Activated effector memory CD4-positive, alpha-beta T cell treated with Interleukin-2 at 50 U/mL for 16 hours (primary cell): ENCODE measurements around the gene ESAM.

ENCODE experiments used
- DNase-seq: peaks from one replicate; pipeline ENCODE4 v3.0.0-alpha.2; 2020

ESAM gene, protein sequence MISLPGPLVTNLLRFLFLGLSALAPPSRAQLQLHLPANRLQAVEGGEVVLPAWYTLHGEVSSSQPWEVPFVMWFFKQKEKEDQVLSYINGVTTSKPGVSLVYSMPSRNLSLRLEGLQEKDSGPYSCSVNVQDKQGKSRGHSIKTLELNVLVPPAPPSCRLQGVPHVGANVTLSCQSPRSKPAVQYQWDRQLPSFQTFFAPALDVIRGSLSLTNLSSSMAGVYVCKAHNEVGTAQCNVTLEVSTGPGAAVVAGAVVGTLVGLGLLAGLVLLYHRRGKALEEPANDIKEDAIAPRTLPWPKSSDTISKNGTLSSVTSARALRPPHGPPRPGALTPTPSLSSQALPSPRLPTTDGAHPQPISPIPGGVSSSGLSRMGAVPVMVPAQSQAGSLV

DNA sequence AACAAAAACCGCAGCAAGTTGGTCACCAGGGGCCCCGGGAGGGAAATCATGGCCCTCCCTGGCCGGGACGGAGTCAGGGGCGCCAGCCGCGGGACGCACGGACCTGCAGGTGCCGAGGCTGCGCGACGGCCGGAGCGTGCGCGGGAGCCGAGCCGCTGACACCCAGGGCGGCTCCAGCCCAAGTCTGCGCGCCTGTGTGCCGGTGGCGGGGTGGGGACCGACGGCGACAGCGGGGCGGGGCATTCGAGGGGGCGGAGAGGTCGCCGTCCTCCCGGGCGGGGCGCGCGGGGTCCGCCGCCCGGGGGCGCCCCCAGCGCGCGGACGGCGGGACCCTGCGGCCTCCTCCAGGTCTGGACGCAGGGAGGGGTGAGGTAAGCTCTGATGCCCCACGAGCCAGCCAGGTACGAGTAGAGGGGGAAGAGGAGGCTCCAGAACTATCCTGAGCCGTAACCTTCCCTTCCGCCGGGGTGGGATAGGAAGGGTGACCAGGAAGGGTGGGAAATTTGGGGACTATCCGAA lies at the start of gene ESAM:
Gene ESAM, minus strand, starts transcription at position 186 of the 519 bp plus-strand sequence. Its CDS starts 136 bp downstream, at position 50.
- peak; percentile 62 for DNase-seq

DNA sequence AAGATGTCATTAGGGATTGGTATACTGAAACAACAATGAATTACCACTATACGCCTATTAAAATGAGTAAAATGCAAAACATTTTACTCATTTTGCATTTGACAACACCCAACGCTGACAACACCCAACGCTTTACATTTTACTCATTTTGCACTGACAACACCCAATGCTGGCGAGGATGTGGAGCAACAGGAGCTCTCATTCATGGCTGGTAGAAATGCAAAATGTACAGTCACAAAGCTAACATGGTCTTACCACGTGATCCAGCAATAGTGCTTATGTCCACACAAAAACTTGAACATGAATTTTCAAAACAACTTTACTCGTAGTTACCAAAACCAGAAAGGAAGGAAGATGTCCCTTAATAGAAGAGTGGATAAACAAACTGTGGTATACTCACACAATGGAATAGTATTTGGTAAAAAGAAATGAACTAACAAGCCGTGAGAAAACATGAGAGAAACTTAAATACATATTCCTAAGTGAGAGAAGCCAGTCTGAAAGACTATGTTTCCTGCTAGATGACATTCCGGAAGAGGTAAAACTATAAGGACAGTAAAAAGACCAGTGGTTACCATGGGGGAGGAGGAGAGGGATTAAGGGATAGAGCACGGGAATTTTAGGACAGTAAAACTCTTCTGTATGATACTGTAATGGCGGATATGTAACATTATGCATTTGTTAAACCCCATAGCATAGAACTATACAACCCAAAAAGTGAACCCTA lies 49.5 kb upstream of the ESAM start:
- no peak for DNase-seq

DNA sequence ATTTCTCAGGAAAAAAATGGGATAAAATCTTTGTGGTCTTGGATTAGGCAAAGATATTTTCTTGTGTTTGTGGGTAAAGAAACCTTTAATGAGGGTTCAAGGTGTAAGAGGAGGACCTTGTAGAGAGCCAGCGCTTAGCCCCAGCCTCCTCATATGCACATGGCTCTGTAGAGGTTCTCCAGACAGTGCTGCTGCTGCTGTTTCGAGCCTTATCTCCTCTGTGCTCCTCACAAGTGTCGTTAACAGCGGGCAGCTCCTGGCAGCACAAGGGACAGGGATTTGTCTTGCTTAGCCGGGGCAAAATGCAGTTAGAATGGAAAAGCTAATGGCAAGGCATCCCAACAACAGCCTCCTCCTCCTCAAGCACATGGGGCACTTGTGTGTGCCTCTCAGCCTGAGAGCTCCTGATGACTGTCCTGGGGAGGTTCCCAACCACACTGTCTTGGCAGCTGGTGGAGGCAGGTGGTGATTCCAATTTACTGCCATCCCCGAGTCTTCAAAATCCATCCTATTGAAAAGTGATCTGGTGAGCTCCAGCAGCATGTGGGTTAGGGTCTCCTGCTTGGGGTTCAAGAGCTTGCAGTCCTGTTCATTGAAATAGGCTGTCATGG lies 45.7 kb upstream of the ESAM start:
- no peak for DNase-seq

DNA sequence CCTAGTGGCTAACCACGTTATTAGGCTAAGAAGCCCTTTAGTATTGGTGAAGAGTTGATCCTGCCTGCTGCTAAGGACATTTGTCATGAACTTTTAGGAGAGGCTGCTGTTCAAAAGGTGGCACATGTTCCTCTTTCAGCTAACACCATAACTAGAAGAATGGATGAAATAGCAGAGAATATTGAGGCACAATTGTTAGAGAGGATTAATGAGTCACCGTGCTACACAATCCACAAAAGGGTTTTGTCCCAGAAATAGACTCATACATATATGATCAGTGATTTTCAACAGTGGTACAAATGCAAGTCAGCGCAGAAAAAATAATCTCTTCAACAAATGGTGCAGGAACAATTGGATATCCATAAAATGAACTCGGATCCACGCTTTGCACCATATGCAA lies 45.1 kb upstream of the ESAM start:
- DNase-seq, result no peak

DNA sequence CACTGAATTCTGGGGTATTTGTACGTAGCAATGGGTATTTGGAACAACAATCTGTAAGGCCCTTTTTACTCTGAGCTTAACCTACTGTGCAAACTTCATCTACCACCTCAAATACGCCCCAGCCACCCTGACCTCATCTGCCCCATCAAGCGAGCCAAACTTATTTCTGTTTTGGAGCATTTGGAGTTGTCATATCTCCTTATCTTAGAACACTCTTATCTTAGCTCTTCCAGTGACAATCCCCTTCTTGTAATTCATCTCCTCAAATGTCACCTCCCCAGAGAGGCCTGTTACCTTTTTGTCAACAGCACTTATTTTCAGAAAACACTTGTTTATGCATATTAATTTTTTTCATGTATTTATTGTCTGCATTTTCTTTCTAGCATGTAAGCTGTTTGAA lies 42.8 kb upstream of the ESAM start:
- DNase-seq, result no peak

DNA sequence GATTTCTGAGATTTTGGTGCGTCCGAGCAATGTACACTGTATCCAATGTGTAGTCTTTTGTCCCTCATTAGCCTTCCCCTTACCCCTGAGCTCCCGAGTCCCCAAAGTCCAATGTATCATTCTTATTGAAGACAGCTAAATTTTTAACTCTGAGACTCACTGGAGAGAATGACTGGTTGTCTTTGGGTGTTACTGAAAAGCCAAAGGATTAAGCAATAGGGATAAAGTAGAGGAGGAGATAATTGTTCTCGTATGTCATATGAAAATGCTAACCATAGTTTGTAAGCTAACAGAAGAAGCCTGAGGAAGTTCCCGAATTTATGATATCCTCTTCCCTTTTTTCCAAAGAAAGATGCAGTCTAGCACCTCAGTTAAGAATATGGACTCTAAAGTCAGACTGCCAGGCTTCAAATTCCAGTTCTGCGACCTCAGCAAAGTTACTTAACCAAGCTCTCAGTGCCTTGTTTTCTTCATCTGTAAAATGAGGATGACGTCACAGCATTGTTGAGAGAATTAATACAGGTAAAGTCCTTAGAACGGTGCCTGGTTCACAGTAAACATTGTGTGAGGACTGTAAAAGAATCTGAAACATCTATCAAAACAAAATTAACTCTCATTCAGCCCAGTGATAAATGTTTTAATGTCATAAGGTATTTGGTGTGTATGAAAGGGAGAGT lies 39.7 kb upstream of the ESAM start:
- DNase-seq, result no peak

DNA sequence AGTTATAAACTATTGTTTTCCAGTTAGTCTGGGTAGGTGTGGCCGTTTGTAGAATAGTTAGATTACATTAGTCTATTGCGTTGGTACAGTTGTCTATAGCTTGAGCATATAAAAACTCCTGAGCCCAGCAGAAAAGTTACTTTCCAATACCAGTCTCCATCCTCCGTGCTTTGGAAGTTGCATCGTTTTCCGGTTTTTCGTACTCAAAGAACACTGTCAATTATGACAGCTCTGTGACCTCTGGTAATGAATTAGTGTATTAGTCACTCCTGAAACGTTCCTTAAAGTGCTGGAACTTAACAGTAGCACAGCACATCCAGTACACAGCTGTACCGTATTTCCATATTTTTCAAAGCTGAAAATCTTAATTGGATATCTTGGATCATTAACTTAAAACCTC lies 38.9 kb upstream of the ESAM start:
- DNase-seq, result no peak

DNA sequence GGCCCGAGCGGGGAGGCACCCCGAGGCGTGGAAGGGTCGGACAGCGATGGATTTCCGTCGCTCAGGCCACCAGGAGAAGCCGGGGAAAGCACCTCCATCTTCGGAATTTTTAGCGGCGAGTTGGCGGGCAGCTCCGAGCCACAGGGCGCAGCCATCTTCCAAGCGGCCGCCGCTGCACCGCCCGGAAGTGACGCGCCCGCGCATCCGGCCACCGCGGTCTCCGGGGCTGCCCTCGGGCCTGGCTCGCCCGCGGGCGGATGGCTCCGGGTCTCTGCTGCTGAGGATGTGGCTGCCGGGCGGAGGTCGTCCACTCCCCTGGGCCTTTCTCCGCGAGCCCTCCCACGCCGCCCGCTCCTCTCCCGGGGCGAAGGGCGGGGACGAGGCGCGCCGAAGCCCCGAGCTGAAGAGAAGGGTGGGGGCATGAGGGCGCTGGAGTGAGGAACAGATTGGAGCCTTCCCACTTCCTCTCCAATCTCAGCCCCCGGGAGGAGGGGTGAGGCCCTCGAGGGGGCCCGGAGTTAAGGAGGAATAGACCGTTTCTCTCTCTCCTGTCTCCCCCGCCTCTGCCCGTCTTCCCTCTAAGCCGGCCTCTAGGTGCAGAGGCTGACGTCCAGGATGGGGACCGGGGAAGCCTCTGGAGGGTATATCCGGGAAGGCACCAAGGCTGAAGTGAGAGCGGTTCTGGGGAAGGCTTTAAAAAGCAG lies 38.3 kb upstream of the ESAM start, which contains the start of gene MSANTD2:
Gene MSANTD2, minus strand, starts transcription at position 181 of the 704 bp plus-strand sequence. Its CDS starts 26 bp downstream, at position 155.
- DNase-seq, result peak; percentile 74

DNA sequence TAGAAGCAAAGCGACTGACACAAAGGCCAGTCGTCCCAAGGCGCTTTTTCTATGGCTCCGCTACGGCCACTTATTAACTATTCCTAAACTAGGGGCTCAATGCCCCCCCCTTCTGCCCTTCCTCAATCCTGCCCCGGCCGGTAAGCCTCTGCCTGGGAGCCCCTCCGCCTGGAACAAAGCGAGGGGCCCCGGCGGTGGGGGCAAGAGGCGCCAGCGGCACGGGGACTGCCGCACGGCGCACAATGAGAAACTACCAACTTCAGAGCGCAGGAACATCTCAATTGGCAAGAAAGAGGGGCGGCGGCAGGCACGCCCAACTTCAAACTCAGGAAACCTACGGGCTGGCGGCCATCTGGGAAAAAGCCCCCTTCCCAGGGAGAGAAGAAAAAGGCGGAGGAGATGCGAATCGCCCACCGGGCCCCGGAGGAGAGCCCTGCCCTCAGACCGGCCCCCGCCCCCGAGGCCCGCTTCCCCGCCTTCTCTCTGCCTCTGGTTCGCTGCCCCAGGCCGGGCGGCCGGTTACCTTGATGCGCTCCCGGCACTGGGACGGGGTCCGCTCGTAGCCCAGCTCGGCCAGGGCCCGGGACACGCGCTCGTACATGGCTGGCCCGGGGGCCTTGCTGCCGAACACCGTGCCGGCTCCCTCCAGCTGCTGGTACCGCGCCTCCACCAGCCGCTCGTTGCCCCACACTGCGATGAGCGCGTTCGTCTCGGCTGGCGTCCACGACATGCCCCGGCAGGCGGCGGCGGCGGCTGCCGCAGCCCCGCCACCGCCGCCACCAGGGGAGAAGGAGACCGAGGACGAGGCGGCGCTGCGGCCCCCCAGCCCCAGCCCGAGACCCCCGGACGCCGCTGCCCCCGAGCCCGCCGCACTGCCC lies 37.5 kb upstream of the ESAM start:
- peak; percentile 21 for DNase-seq

DNA sequence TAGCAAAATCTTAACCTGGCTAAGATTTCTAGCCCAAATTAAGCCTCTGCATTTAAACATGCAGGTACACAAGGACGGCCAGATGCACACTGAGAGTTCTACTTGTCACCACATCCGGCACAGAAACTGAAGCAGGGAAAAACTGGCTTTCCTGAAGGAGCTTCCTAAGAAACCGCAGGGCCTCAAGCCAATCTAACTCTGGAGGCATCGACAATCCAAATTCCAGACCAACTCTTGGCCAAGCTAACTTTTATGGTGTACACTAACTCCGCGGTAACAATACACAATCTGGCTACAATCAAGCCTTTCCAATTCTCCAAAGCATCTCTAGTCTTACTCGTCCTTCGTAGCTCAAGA lies 36.9 kb upstream of the ESAM start:
- no peak for DNase-seq

DNA sequence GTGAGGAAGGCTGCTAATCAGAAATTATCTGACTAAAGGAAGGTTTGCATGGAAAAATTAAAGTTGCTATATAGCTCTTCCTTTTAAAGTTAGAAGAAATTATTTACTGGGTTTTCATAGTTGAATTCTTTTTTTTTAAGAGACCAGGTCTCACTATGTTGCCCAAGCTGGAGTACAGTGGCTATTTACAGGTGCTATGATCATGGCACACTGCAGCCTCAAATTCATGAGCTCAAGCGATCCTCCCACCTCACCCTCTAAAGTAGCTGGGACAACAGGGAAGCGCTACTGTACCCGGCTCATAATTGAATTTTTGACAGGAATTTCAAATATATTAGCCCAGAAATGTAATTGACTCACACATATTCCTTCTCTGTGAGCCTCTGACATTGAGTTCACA lies 34.2 kb upstream of the ESAM start:
- no peak for DNase-seq

DNA sequence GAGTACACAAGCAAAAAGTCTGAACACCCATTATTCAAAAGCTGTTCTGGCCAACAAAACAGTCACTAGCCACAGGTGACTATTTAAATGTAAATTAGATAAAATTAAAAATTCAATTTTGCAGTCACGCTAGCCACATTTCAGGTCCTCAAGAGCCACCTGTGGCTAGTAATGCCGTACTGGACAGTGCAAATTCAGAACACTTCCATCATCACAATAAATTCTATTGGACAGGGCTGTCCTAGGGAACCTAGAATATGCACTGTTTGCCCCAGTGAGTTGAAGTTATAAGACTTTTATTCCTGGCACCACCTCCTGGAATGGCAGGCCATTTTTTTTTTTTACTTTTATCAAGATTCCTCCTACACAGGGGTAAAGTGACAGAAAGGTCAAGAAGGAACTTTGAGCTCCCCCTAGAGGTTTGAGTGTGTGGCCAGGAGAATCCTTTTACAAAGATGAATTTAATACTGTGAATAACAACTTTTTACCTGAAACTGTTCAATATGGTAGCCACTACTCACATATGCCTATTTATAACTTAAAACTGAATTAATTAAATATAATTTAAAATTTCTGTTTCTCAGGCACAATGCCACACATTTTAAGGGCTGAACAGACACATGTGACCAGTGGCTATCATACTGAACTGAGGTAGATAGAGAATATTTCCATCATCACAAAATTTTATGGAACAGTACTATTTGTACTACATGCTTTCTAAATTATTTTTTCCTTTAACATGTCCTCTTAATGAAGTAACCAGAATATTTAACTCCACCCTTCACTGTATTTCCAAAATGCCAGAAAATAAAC lies 31.6 kb upstream of the ESAM start:
- no peak for DNase-seq

DNA sequence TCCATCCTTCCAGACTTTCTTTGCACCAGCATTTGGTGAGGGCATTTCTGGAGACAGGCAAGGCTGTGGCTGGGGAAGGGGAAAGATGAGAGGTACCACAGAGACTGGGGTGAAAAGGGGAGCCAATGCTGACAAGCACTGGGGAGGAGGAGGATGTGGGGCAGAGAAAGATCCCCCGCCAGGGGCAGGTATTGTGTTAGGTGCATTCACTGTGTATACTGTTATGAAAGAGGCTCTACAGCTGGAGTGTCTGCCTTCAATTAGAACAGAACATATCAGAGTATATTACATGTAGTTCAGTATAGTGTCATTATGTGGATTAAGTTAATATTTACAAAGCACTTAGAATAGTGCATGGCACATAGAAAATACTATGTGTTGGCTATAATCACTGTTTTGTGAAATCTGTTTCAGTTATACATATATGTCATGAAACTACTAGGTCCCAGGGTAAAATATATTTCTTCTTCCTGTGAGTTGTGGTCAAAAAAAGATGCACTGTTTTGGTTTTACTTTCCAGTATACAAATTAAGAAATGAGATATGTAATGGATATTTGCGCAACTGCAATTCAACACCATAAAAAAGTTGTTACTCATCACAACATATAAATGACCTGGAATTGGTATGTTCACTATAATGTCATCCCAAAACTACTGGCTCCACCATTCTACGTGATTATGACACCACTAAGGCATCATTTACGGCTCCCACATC lies 29.7 kb upstream of the ESAM start:
- no peak for DNase-seq

DNA sequence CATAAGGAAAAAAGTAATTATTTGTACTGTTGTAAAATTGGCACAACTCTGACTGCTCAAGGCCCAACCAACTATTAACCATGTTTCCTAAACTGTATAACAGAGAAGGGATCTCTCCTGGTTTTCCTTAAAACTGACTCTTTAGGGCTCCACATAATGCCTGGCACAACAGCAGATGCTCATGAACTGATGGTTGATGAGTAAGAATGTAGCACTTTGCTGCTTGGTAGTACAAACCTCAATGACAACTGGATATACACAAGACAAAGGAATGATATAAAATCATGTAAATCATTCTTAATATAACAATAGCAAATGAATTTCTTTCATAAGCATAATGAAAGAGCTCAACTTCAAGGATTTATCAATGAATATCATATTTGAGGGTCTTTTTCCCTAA lies 26.4 kb upstream of the ESAM start:
- no peak for DNase-seq

DNA sequence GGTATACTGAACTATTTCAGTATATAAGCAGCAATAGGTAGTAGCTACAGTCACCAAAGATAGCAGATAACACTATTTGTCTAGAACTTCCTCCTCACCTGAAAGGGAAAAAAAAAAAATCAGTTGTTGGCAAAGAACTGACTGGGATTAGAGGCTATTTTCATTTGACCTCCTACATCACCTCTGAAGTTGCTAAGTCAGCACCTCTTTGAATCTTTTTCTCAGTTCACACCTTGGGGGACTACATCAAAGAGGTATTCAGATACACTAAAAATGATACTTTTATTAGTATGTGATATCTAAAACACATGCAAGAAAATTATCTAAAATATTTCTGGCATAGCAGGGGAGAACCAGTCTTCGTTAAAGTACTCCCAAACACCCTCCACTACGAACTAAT lies 22.0 kb upstream of the ESAM start:
- DNase-seq, result no peak

DNA sequence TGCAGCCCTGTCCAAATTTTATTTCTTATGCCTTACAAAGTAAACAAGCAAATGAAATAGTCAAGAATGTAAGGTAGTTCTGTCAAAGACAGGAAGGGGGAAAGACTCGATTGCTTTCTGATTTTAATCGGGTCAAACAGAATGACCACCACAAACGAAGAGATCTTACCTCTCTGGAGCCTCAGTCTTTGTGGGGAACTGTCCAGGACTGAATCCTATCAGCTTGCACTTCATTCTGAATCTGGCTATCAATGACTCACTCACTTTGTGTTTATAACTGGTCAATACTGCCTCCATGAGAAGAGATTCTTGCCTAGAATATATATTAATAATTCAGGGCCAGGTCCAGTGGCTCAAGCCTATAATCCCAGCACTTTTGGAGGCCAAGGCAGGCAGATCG lies 20.9 kb upstream of the ESAM start:
- DNase-seq, result no peak

DNA sequence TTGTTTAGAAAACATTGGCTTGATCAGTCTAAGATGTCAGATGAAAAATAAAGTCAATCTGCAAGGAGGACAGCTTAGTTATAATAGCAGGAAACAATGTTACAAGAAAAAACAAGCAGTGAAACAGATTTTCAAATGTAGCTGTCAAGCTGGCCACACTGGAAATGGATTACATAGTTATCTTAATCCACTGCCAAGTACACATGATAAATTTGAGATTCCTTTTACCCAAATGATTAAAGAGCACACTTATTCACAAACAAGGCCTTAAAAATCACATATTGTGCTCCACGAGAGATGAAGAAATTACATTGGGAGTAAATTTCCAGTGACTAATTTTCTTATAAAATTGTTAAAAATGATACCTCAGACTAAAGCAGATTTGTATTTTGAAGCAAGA lies 17.5 kb upstream of the ESAM start:
- DNase-seq, result no peak

DNA sequence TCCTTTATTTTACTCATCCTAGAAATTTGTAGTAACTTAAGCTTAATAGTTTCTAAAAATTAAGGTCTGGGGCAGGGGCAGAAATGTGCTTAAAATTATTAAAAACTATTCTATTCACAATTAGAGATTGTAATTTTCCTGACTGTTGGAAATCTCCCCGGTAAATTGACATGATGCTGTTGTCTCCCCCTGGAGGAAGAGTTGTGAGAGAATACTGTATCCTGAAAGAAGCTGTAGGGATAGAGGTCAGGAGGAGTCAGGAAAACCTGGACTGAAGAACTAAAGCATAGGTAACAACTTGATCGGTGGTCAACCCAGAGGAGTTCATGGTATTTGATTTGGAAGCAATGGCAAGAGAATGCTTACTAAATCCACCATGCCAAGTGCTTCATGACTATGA lies 16.2 kb upstream of the ESAM start:
- no peak for DNase-seq

DNA sequence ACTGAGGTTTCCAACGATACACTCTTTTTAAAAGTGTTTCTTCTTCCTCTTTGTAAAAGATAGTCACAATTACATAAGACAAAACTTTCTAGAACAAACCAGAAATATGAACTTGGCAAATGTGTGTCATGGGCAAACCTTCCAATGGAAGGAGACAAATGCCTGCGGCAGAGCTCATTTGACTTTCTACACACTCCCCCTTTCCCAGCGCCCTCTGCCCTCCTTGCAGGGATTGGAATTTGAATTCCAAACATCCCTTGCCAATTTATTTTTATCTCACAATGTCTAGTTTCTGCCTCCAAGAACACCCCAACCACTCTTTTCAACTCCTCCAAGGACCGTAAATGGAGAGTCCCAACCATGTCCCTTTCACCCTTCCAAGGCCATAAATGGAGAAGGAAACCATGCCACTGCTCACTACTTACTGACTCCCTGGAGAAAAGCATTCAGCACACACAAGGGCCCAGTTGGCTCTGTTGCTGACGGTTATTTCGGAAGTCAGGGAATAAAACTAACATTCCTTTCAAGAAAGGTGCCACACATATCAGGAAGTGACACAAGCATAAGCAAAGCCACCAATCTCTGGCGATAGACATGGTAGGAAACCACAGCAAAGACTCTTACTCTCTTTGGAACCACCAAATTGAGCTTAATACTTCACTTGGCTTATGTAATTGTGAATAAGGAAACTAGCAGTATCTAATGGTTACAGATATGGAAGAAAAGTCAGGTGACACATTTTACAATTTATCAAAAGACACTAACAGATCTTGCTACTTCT lies 15.0 kb upstream of the ESAM start:
- DNase-seq, result no peak
